Stimulated activated CD4-positive, alpha-beta T cell treated with anti-CD3 and anti-CD28 coated beads, TNF-alpha, amount 100 ng/mL, for 1 hour (primary cell): ENCODE results near the gene MCTP1.

Experiments
- DNase-seq, 3 donors: peaks; one replicate each; pipeline ENCODE4 v3.0.0-alpha.2; 2020; ENCODE audit warnings: low read depth in 3 of 3, low spot score in 1 of 3

MCTP1 gene

DNA sequence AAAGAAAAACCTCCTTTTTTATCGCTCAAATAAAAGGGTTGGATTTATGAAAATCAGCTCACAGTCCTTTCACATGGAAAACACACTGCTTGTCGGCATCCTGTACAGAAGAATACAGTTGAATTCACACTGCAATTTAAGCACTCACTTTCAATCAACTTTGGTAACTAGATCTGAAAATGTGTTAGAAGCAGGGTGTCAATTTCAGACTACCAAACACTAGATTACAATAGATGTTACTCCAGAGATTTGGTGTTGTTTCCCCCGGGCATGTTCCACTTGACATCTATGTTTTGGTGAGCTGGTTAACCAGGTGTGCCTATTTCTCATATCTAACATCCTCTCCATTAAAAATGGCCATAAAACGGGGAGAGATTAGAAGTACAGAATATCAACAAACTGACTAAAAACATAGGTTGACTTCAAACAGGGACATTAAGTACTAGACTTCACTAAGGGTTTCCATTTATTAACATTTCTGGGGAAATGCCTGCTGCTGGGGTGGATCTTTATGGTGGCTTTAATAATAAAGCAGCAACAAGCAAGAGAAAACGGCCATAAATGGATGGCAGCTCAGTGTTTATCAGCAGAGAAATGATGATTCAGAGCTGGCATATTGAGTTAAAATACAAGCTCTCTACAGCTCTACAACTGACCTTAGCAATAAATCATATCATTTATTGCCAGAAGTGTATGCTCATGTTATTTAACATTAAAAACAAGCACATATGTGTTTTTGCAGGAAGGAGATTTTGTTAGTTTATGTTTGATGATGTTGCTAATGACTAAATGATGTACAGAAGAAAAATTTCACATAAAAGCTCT is 507.6 kb downstream of the MCTP1 start:
- DNase-seq: no peak

DNA sequence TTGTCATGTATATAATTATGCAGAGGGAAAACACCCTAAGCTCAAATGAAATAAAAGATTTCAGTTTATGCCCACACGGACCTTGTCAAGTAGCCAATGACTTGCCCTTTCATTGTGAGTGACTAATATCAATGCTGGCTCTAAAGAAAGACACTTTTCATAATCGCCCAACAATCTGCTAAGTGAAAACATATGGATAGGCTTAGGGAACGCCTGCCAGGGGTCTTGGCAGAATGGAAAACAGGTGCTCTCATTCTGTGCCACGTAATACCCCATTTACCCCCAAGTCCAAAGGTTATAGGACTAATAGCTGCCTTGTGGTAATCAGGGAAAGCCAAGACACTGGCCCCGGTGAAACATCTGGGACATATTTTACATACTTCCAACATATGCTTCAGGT is 508.7 kb downstream of the MCTP1 start:
- DNase-seq: no peak

DNA sequence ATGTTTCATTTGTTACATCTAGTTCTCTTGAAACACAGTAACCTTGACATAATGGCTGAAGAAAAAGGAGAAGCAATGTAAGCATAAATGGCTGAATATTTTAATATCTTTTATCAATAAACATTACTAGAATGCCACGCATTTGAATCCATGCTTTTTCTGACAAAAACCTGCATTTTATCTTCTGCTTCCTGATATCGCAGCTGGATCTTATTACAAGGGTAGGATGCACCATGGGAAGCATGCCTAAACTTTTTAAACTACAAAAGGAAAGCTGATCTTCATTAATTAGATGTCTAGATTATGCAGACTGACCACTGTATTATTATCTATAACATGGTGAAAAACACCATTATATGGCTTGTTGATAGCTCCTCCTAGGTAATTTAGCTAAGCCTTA is 509.8 kb downstream of the MCTP1 start:
- no peak for DNase-seq

DNA sequence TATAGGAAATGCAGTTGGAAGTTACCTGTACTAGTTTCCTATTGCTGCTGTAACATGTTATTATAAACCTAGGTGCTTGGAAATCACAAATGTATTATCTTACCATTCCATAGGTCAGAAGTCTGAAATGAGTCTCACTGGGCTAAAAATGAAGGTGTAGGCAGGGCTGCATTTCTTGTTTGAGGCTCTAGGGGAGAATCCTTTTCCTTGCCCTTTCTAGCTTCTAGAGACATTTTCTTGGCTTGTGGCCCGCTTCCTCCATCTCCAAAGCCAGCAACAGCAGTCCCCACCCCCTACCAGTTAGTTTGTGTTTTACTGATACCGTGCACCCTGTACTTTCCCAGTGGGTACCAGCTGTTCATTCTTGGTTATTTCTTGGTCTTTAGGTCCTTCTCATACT is 513.2 kb downstream of the MCTP1 start:
- no peak for DNase-seq

DNA sequence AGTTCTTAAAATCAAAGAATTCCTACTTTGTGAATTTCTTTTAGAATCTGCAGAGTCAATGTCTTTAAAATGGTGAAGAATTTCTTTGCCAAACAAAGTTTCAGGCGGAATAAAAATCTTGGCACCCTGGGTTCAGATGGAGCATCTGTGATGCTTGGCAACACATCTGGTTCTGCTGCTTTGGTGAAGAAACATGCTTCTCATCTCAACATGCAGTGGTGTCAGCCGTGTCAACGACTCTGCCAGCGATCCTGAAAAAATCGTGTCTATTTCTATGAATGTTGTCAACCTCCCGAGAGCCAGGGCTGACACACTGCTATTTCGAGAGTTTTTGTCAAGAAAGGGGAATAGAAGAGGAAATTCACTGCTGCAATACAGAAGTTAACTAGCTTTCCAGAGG is 514.9 kb downstream of the MCTP1 start:
- no peak for DNase-seq

DNA sequence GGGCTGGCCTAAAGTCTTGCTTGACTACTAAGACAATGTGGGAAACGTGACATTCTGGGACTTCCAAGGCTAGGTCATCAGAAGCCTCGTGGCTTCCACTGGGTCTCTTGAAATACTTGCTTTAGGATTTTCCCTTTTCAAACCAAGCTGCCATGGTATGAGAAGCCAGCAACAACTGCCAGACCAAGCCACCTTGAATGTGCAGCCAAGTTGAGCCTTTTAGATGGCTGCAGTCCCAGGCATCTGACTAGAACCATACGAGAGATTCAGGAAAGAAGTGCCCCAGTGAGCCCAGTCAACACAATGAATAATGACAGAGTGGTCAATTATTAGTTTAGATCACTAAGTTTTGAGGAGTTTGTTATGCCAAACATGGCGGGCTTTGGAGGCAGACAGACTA is 523.1 kb downstream of the MCTP1 start:
- no peak for DNase-seq

- DNase-seq: no peak
Observed at GRCh38 chr5:94761055-94761454, 523.8 kb downstream of the MCTP1 start.

GRCh38 chr5:94759961-94760360 is 524.9 kb downstream of the MCTP1 start:
- DNase-seq: no peak

DNA sequence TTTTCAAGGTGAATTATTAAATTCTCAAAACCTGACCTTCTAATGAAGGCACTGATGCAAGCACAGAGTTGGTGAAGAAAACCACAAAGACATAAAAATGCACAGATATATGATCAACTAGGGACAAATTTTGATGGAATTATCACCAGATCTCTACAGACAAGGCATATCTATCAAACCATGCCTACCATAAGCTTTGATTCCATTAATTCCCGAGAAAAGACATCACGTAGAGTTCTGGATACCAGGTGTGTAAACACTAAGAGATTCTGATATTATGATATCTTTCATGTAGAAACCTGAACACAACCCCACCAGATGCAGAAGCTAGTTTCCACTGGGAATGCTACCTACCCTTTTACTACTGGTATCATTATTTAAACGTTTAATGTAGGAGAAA is 525.9 kb downstream of the MCTP1 start:
- no peak for DNase-seq

DNA sequence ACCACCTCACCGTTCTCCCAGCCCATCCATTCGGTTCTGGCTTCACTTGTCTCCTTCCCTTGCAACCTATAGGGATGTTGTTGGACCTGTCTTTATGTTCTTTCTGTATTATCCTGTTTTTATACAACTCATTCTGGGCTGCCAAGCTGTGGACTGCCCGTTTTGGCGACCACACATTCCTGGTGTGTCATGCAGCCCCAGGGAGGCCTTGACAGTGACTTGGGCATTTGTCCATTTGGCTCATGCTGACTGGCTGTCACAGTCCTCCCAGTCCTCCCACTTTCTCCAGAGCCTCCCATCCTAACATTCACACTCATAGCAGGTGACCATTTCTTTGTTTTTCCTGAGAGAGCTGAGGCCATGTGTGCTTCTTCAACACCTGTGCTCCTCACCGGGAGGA is 530.1 kb downstream of the MCTP1 start:
- DNase-seq: no peak

DNA sequence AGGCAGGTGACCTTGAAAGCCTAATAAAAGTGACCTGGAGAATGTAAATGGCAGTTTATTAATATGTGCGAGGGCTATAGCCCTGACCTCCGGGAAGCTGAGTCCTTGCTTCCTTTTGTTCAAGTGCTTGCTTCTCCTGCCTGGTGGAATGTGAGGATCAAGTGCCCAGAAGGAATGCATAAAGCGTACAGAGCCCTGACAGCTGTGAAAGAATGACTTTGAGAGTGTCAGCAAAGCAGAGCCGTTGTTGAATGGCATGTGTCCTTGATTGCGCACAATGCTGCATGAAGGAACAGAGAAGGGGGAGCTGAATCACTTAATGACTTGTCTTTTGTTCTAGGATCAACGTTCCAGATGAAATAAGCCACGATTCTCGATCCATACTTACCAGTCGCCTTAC is 533.4 kb downstream of the MCTP1 start:
- DNase-seq: no peak

DNA sequence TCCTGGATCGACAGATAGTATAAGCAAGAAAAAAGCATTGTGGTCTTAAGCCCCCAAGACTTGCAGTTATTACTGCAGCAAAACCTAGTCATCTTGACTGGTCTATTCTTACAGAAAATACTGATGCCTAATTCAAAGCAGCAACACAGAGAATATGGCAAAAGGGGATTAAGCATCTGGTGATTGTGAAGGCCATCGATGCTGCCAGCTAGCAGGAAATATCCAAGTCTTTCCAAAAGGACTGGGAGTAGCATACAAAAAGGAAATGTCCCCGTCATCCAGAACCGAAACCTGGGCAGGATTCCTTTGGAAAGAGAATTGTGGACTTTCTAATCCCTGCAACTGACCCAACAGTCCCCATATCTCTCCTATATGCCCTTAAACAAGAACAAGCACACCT is 534.2 kb downstream of the MCTP1 start:
- DNase-seq: no peak

- no peak for DNase-seq
Observed at GRCh38 chr5:94749042-94749441, 535.9 kb downstream of the MCTP1 start.

- DNase-seq: no peak
Observed at GRCh38 chr5:94748212-94748611, 536.7 kb downstream of the MCTP1 start.

DNA sequence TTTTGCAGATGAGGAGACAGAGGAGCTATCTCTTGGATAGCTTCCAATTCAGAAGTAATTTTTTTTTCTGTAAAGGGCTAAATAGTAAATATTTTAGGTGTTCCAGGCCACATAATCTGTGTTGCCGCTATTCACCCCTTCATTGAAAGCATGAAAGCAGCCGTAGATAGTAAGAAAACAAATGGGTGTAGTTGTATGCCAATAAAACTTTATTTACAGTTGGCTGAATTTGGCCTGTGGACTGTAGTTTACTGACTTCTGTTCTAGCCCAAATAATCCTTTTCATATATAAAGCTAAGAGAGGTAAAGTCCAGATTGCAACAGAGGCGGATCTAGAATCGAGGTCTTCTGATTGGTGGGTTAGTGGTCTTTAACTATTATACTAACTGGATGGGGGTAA is 537.5 kb downstream of the MCTP1 start:
- DNase-seq: no peak

- no peak for DNase-seq
Observed at GRCh38 chr5:94746731-94747124, 538.2 kb downstream of the MCTP1 start.

- no peak for DNase-seq
Observed at GRCh38 chr5:94745786-94746730, 538.8 kb downstream of the MCTP1 start.

DNA sequence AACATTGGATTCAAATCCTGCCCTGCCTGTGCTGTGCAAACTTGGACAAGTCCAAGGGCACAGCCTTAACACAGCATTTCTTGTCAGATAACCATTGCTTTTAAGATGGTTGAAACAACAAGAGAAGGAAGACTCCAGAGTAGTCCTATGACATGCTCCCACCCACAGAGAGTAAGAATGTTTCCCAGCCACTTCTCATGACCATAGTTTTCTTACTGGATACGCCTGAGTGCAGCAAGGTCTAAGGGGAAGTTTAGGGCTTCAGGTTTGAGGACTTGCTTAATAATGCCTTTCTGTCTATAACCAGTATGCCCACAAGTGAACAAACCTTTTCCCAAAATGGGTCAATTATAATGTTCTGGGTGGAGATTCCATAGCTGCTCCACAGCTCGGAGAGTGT is 540.0 kb downstream of the MCTP1 start:
- no peak for DNase-seq

- DNase-seq: no peak
Observed at GRCh38 chr5:94742852-94743251, 542.0 kb downstream of the MCTP1 start.

DNA sequence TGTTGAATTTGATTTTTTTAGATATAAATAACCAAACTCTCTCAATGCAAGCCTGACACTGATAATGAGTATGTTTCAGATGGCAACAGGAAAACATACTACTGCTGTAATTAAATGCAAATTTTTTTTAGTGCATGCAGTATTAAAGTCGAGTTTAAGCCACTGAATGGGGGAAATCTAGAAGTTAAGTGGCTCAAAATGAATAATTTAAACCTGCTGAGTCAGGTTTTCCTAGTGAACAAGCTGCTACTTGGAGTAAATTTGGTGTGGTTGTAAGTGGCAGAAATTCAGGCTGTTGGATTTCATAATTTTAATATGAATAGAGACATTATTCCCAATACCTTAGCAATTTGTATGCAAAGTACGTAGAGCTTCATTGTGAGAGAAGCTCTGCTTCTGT is 544.6 kb downstream of the MCTP1 start:
- no peak for DNase-seq

DNA sequence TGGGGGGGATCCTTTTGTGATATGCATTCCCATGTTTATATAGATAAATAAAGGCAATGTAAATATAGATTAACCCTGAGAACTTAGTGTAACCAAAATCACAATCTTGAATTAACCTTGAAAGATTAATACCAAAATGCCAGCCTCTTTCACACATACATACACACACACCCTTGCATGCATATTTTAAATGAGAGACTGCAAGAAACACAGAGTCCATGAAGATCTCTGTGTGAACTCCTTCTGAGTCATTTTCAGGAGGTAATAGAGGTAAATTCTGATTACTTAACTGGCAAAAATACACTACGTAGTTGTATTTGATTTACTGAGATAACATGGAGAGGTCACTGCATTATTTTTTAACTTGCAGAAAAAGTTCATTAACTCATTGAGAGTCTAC is 548.4 kb downstream of the MCTP1 start:
- no peak for DNase-seq

DNA sequence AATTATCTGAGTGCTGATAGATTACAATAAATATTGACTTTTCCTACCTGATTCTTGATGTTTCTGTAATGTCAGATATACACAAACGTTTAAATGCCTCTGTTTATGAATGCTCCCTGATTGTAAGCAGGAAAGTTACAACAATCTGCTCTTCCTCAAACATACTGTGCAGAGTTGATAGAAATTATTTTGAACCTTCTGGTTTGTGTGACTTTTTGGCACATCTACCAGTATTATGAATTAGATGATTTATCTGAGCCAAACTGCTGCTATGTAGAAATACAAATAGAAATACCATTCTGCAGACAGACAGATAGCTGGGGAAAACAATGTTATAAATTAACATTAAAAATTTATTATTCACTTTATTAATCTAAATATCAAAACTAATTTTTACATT is 553.4 kb downstream of the MCTP1 start:
- DNase-seq: no peak
